ENCODE measurements around the gene CYP2S1.

DNA sequence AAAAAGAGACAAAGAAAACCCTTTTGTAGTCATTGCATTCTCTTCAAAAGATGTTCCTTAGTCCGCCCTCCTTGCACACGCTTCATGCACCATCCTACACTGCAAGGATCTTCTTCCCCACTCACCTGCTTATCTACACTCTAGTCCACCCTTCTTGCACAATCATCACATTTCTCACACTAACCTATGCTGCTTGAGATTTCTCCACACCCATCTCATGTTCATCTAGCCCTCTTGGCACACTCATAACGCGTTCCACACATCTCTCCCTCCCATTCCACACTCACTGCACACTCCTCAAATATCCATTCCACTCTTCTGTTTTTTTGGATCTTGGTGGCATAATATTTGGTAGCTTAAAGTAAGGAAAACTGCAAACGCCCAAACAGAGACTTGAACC, 48.8 kb downstream of the CYP2S1 start:
- TF ChIP-seq, protein P1, sequence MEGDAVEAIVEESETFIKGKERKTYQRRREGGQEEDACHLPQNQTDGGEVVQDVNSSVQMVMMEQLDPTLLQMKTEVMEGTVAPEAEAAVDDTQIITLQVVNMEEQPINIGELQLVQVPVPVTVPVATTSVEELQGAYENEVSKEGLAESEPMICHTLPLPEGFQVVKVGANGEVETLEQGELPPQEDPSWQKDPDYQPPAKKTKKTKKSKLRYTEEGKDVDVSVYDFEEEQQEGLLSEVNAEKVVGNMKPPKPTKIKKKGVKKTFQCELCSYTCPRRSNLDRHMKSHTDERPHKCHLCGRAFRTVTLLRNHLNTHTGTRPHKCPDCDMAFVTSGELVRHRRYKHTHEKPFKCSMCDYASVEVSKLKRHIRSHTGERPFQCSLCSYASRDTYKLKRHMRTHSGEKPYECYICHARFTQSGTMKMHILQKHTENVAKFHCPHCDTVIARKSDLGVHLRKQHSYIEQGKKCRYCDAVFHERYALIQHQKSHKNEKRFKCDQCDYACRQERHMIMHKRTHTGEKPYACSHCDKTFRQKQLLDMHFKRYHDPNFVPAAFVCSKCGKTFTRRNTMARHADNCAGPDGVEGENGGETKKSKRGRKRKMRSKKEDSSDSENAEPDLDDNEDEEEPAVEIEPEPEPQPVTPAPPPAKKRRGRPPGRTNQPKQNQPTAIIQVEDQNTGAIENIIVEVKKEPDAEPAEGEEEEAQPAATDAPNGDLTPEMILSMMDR (conservative IDR thresholded peaks at IDR 0.05 in 1 of 2, IDR thresholded peaks at IDR 0.05 in 1 of 2; ENCODE audit: extremely low read depth in 1 of 2, insufficient read depth in 1 of 2, low read depth in 1 of 2, low read length in 2 of 2) = no peak
- TF ChIP-seq EZH2 (IDR thresholded peaks at IDR 0.05; ENCODE audit: borderline replicate concordance, low read length) = no peak
